ENCODE data around the gene SLC25A6. TPM values are rescaled to one million over a fixed set of nuclear protein-coding genes. Genes with fewer than 3 reads are reported as not detected.

The SLC25A6 gene
- total and polyA plus RNA-seq, 7 donors, result 329 to 644 (median 482) TPM

GRCh38 chrX:1424147-1424851, 32.4 kb upstream of the SLC25A6 start:
- H3K36me3 ChIP-seq, result peaks cover 11 to 63% (median 27%) of the 10 kb centered on the region in 4 donors
- H3K27me3 ChIP-seq, result no peaks in the 10 kb centered on the region
- TF ChIP-seq CTCF (IDR thresholded peaks at IDR 0.05) (no peak), POLR2A (IDR thresholded peaks at IDR 0.05) (no peak), POLR2AphosphoS5 (IDR thresholded peaks at IDR 0.05) (no peak), EP300 (IDR thresholded peaks at IDR 0.05) (no peak)
- peaks cover 0 to 6% (median 5%) of the 10 kb centered on the region in 4 donors for H3K9me3 ChIP-seq
- intact Hi-C loops (cut with DNase I), result no loop called here
- peak; percentile 15 for DNase-seq
- H3K4me3 ChIP-seq, result no peak overlapping the region
- 84 to 87% methylated on average over 9 of the region's 9 CpGs for WGBS, 2 donors
- no peaks in the 10 kb centered on the region for H3K4me1 ChIP-seq
- no peak overlapping the region for H3K27ac ChIP-seq

GRCh38 chrX:1423215-1423614, 31.3 kb upstream of the SLC25A6 start:
- H3K4me3 ChIP-seq, result no peak overlapping the region
- no peak overlapping the region for H3K27ac ChIP-seq
- H3K36me3 ChIP-seq, result peaks cover 19 to 74% (median 31%) of the 10 kb centered on the region in 4 donors
- TF ChIP-seq EP300 (IDR thresholded peaks at IDR 0.05), result no peak
- no peak for TF ChIP-seq POLR2A (IDR thresholded peaks at IDR 0.05)
- TF ChIP-seq POLR2AphosphoS5 (IDR thresholded peaks at IDR 0.05), result no peak
- no peak for TF ChIP-seq CTCF (IDR thresholded peaks at IDR 0.05)
- WGBS, 2 donors, result 75 to 77% methylated on average over 2 of the region's 2 CpGs
- peak; percentile 32 for DNase-seq
- intact Hi-C loops (cut with DNase I), result no loop called here
- no peaks in the 10 kb centered on the region for H3K4me1 ChIP-seq
- no peaks in the 10 kb centered on the region for H3K27me3 ChIP-seq
- H3K9me3 ChIP-seq, result peaks cover 0 to 7% (median 6%) of the 10 kb centered on the region in 4 donors

- DNase-seq, result peak; percentile 18
- Histone ChIP-seq H3K27ac (no peak overlapping the region), H3K9me3 (peaks cover 0 to 8% (median 6%) of the 10 kb centered on the region in 4 donors), H3K4me1 (no peaks in the 10 kb centered on the region), H3K27me3 (no peaks in the 10 kb centered on the region), H3K36me3 (peaks cover 17 to 71% (median 27%) of the 10 kb centered on the region in 4 donors), H3K4me3 (no peak overlapping the region)
- intact Hi-C loops (cut with DNase I), result no loop called here
- no peak for TF ChIP-seq POLR2AphosphoS5 (IDR thresholded peaks at IDR 0.05)
- TF ChIP-seq POLR2A (IDR thresholded peaks at IDR 0.05), result no peak
- no peak for TF ChIP-seq CTCF (IDR thresholded peaks at IDR 0.05)
- no peak for TF ChIP-seq EP300 (IDR thresholded peaks at IDR 0.05)
- 96 to 98% methylated on average over 4 of the region's 4 CpGs for WGBS, 2 donors
These were observed 30.2 kb upstream of the SLC25A6 start for GRCh38 chrX:1422135-1422465.

- no peak overlapping the region for H3K4me3 ChIP-seq
- peaks cover 0 to 8% (median 6%) of the 10 kb centered on the region in 4 donors for H3K9me3 ChIP-seq
- no peaks in the 10 kb centered on the region for H3K27me3 ChIP-seq
- H3K4me1 ChIP-seq, result no peaks in the 10 kb centered on the region
- WGBS, 2 donors, result 97% methylated on average over 19 of the region's 19 CpGs
- H3K36me3 ChIP-seq, result peaks cover 15 to 71% (median 27%) of the 10 kb centered on the region in 4 donors
- peak; percentile 52 for DNase-seq
- TF ChIP-seq CTCF (IDR thresholded peaks at IDR 0.05) (no peak), EP300 (IDR thresholded peaks at IDR 0.05) (no peak)
- intact Hi-C loops (cut with DNase I), result no loop called here
- H3K27ac ChIP-seq, result no peak overlapping the region
These were observed 29.7 kb upstream of the SLC25A6 start for GRCh38 chrX:1421433-1422134.

Data from sigmoid colon (tissue), 7 donors.